ENCODE measurements around the gene RBM3. TPM values are rescaled to one million over a fixed set of nuclear protein-coding genes. Genes with fewer than 3 reads are reported as not detected.

The RBM3 gene
- total RNA-seq, result 204 and 375 TPM in 2 replicates

DNA sequence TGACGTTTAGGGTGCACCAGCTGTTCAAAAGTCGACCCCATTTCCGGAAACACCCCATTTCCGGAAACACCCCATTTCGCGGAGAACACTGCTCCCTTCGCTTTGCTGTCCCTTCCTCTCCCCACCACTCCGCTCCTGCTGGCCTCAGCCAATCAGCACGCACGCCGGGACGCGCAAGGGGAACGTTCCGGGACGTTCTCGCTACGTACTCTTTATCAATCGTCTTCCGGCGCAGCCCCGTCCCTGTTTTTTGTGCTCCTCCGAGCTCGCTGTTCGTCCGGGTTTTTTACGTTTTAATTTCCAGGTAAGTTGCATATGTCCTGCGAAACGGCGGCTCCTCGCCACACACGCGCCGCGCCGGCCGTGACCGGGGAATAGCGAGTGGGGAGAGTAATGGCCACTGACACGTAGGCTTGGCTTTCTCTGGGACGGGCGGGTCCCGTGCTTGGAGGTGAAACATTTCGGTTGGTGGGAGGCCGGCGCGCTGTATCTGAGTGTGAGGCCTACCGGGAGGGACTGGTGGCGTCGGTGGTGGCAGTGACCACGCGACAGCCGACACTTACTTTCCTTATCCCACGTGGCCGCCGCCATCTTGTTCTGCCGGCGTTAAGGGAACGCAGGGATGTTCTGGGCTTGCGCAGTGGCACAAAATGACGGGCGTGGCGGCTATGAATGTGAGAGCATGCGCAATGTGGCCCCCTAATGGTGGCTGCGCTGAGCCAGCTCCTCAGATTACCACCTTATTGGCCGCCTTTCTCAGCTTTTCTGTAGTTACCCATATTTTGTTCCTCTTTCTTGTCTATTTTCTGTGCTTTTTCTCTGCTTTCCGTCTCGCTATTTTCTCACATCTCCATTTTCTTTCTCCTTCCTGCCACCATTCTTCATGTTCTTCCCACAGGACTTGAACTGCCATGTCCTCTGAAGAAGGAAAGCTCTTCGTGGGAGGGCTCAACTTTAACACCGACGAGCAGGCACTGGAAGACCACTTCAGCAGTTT, at the start of gene RBM3:
RBM3 (plus strand) TSS at position 215 of the 997 bp plus-strand sequence; CDS start at position 912, 697 bp downstream.

DNA sequence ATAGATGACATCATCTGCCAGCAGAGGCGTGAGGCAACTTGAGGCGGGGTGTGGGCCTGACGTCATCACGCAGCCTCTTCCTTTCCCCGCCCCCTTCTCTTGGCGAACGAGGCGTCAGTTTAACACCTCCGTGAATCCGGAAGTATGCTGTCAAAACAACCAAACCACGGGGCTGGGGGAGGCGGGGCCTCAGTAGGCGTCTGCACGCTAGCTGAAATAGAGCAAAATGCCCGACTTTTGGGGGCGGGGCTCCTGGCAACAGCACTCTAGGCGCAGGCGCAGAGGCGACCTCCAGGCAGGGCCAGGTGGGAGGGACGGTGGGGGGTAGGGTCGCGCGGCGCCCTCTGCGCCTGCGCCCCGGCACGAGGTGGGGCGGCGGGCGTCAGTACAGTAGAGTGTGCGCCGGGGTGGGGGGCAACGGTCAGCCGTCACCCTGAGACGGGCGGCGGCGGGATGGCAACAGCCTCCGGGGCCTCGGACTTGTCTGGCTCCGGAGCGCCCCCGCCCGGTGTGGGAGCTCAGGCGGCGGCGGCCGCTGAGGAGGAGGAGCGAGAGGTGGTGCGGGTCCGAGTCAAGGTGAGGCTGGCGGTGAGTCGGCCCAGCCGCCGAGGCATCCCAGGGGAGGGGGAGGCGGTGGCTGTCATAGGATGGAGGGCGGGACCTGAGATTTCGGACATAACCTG, 34.8 kb upstream of the RBM3 start, which contains the start of gene TBC1D25:
TBC1D25 (plus strand) TSS at position 370 of the 683 bp plus-strand sequence; CDS start at position 454, 84 bp downstream.

DNA sequence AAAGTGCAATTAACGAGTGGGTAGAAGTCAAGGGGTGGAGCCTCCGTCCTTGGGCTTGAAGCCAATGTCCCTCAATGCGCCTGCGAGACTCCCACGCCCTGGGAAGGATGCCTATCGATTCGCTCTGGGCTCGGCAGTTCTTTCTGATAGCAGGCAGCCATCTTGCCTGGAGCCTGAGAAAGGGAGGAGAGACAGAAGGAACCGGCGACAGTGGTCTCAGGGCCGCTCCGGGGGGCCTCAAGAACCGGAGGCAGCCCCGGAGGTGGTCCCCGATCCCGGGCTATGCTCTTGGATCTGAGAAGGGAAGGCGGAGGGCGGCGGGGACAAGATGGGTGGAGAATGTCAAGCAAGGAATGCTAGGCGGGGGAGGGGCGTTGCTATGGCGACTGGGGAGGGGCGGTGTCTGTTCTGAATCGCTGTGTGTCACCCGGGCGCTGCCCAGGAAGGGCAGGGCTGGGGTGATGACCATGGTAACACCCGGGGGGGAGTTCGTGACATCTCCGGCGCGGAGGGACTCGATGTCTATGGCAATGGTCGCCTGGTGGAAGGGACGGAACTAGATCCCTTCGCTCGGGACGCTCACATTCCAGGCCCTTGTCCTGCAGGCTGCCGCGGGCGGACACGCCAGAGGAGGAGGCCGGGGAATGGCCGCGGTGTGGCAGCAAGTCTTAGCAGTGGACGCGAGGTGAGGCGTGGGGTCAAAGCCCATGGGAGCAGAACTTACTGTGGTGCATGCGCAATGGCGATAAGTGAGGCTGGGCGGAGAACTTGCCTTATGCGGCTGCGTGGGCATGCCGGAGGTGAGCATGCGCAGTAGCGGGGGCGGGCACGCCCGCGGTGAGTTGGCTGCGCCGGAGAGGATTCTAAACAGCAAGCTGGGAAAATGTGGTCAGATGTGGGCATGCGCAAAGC, 23.3 kb downstream of the RBM3 start, which contains the start of gene WDR13:
WDR13 (plus strand) TSS at position 140 of the 912 bp plus-strand sequence; CDS start at position 645, 505 bp downstream.

Small RNAs within 50 kb of the gene (small RNA-seq; reads per million reads assigned to genes)
- gene MRPL32P1, result not detected

Other genes starting within 250 kb of the RBM3 start
- gene SSX3, start 217.8 kb upstream of the RBM3 start, total RNA-seq, result not detected in 2 replicates
- gene SSX4, start 190.9 kb upstream of the RBM3 start, total RNA-seq, result not detected in 2 replicates
- not detected in 2 replicates for gene SSX4B, start 162.5 kb upstream of the RBM3 start, total RNA-seq
- gene SLC38A5, start 104.2 kb upstream of the RBM3 start, total RNA-seq, result 36.1 and 65.6 TPM in 2 replicates
- gene FTSJ1, start 98.3 kb upstream of the RBM3 start, total RNA-seq, result 71.8 and 160 TPM in 2 replicates
- 73.0 and 246 TPM in 2 replicates for gene PORCN, start 65.5 kb upstream of the RBM3 start, total RNA-seq
- gene EBP, start 52.7 kb upstream of the RBM3 start, total RNA-seq, result 87.6 and 210 TPM in 2 replicates
- gene TBC1D25, start 34.8 kb upstream of the RBM3 start, total RNA-seq, result 16.1 and 18.7 TPM in 2 replicates
- gene WDR13, start 23.0 kb downstream of the RBM3 start, total RNA-seq, result 159 and 163 TPM in 2 replicates
- gene WAS, start 109.3 kb downstream of the RBM3 start, total RNA-seq, result 0.39 TPM in 1 of 2 replicates, not detected in the other
- 6.7 TPM in 2 replicates for gene SUV39H1, start 122.2 kb downstream of the RBM3 start, total RNA-seq
- not detected in 2 replicates for gene GLOD5, start 187.3 kb downstream of the RBM3 start, total RNA-seq
- gene GATA1, start 212.1 kb downstream of the RBM3 start, total RNA-seq, result not detected in 2 replicates
- gene HDAC6, start 227.6 kb downstream of the RBM3 start, total RNA-seq, result 75.8 and 79.6 TPM in 2 replicates